Skeletal muscle satellite cell (primary cell): ENCODE data around the gene BATF.

Experiments
- H3K27me3 ChIP-seq: 2 replicates; pipeline ENCODE4 v1.7.0; 2013; ENCODE audit warnings: low read length; ENCODE audit not compliant: control insufficient read depth, insufficient read depth
- H3K36me3 ChIP-seq: 2 replicates; pipeline ENCODE4 v1.7.0; 2013; ENCODE audit warnings: mild to moderate bottlenecking, control low read depth, low read length; ENCODE audit not compliant: insufficient read depth
- H3K4me1 ChIP-seq: 2 replicates; pipeline ENCODE4 v1.7.0; 2013; ENCODE audit warnings: low read length; ENCODE audit not compliant: control insufficient read depth, insufficient read depth
- H3K4me2 ChIP-seq: 2 replicates; pipeline ENCODE4 v1.7.0; 2013; ENCODE audit warnings: mild to moderate bottlenecking, low read length
- H3K4me3 ChIP-seq: 2 replicates; pipeline ENCODE4 v1.7.0; 2013; ENCODE audit warnings: low read length
- H3K9ac ChIP-seq: 2 replicates; pipeline ENCODE4 v1.7.0; 2013; ENCODE audit warnings: mild to moderate bottlenecking, low read depth, low read length, moderate library complexity
- H3K9me3 ChIP-seq: replicated peaks from 2 replicates; pipeline ENCODE4 v1.7.0; 2013; ENCODE audit warnings: mild to moderate bottlenecking, control low read depth, low read length

Gene BATF

DNA sequence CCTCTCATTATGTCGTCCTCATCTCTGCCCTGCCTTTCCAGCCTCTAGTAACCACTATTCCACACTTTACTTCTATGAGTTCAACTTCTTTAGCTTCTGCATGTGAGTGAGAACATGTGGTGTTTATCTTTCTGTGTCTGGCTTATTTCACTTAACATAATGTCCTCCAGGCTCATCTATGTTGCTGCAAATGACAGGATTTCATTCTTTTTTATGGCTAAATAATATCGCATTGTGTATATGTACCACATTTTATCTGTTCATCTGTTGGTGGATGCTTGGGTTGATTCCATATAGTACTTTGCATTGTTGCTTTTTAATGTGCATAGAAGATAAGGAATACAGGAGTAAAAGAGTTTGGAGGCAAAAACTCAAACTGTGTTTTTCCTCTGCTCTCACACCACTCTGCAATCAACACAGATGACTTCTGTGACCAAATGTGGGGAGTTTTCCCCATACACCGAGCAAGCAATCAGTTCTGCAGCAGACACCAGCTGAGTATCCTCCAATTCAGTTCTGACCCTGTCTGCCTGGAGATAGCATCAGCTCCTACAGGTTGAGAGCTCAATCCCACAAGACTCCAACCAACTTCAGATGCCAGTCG is 31.6 kb downstream of the BATF start:
- Histone ChIP-seq H3K4me1 (peaks cover 8% of the 10 kb centered on the region), H3K4me2 (no peak overlapping the region), H3K9me3 (no peaks in the 10 kb centered on the region)

GRCh38 chr14:75554482-75554881 is 32.2 kb downstream of the BATF start:
- peaks cover 12% of the 10 kb centered on the region for H3K4me1 ChIP-seq
- no peaks in the 10 kb centered on the region for H3K36me3 ChIP-seq
- H3K4me2 ChIP-seq = no peak overlapping the region
- H3K4me3 ChIP-seq = no peak overlapping the region
- H3K9me3 ChIP-seq = no peaks in the 10 kb centered on the region
- no peak overlapping the region for H3K9ac ChIP-seq
- no peaks in the 10 kb centered on the region for H3K27me3 ChIP-seq

More for the DNA sequence above, 31.6 kb downstream of the BATF start:
- no peaks in the 10 kb centered on the region for H3K36me3 ChIP-seq
- H3K27me3 ChIP-seq = no peaks in the 10 kb centered on the region
- no peak overlapping the region for H3K9ac ChIP-seq
- no peak overlapping the region for H3K4me3 ChIP-seq

- H3K36me3 ChIP-seq = no peaks in the 10 kb centered on the region
- peaks cover 31% of the 10 kb centered on the region for H3K4me1 ChIP-seq
Measured at GRCh38 chr14:75558440-75558839, 36.2 kb downstream of the BATF start.

DNA sequence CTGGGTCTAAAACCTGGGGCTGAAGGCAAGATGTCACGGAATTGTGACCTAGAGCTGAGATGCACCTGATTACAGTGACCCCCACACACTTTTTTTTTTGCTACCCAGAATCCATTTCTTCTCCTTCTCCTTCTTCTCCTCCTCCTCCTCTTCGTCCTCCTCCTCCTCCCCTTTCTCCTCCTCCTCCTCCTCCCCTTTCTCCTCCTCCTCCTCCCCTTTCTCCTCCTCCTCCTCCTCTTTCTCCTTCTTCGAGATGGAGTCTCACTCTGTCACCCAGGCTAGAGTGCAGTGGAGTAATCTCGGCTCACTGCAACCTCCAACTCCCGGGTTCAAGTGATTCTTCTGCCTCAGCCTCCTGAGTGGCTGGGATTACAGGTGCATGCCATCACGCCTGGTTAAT is 36.8 kb downstream of the BATF start:
- H3K9ac ChIP-seq = no peak overlapping the region
- no peak overlapping the region for H3K4me2 ChIP-seq
- no peak overlapping the region for H3K4me3 ChIP-seq
- H3K9me3 ChIP-seq = no peaks in the 10 kb centered on the region
- H3K4me1 ChIP-seq = peaks cover 31% of the 10 kb centered on the region
- peaks cover 2% of the 10 kb centered on the region for H3K27me3 ChIP-seq
- H3K36me3 ChIP-seq = no peaks in the 10 kb centered on the region

More at GRCh38 chr14:75558440-75558839, 36.2 kb downstream of the BATF start:
- Histone ChIP-seq H3K4me3 (no peak overlapping the region), H3K4me2 (no peak overlapping the region), H3K9ac (no peak overlapping the region), H3K27me3 (no peaks in the 10 kb centered on the region), H3K9me3 (no peaks in the 10 kb centered on the region)

- Histone ChIP-seq H3K4me1 (peaks cover 25% of the 10 kb centered on the region), H3K9ac (peak overlapping the region; percentile 20), H3K9me3 (no peaks in the 10 kb centered on the region), H3K36me3 (no peaks in the 10 kb centered on the region), H3K4me2 (no peak overlapping the region), H3K4me3 (no peak overlapping the region), H3K27me3 (peaks cover 3% of the 10 kb centered on the region)
Measured at GRCh38 chr14:75559451-75560222, 37.4 kb downstream of the BATF start.

GRCh38 chr14:75561013-75561432 is 38.8 kb downstream of the BATF start:
- Histone ChIP-seq H3K4me3 (no peak overlapping the region), H3K36me3 (no peaks in the 10 kb centered on the region), H3K9me3 (no peaks in the 10 kb centered on the region), H3K9ac (no peak overlapping the region), H3K4me2 (no peak overlapping the region), H3K27me3 (peaks cover 9% of the 10 kb centered on the region), H3K4me1 (peaks cover 23% of the 10 kb centered on the region)

GRCh38 chr14:75562089-75562488 is 39.8 kb downstream of the BATF start:
- Histone ChIP-seq H3K9me3 (no peaks in the 10 kb centered on the region), H3K36me3 (no peaks in the 10 kb centered on the region), H3K27me3 (peaks cover 17% of the 10 kb centered on the region), H3K9ac (no peak overlapping the region), H3K4me2 (no peak overlapping the region), H3K4me1 (peaks cover 23% of the 10 kb centered on the region), H3K4me3 (no peak overlapping the region)

DNA sequence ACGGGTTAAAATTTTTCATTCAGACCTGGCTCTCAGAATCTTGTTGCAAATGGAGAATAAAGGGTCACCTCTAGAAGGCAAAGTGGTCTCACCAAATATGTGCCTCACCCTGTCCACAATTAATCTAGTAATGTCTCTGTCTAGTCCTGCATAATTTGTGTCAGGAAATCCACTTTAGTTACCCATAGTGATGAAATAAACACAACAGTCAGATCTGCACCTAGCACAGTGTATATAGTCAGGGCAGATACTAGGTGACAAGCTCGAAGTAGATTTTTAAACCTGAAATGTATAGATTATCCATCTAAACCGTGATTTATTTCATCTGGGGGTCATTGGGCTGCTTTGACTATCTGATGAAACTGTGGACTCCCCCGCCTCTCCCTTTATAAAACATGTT is 40.2 kb downstream of the BATF start:
- no peak overlapping the region for H3K9ac ChIP-seq
- H3K9me3 ChIP-seq = no peaks in the 10 kb centered on the region
- no peak overlapping the region for H3K4me2 ChIP-seq
- H3K4me1 ChIP-seq = peaks cover 23% of the 10 kb centered on the region
- no peaks in the 10 kb centered on the region for H3K36me3 ChIP-seq
- H3K27me3 ChIP-seq = peaks cover 17% of the 10 kb centered on the region
- no peak overlapping the region for H3K4me3 ChIP-seq

- Histone ChIP-seq H3K4me3 (no peak overlapping the region), H3K4me2 (no peak overlapping the region), H3K36me3 (no peaks in the 10 kb centered on the region), H3K9me3 (no peaks in the 10 kb centered on the region), H3K4me1 (peaks cover 23% of the 10 kb centered on the region), H3K27me3 (peaks cover 30% of the 10 kb centered on the region), H3K9ac (no peak overlapping the region)
Measured at GRCh38 chr14:75563931-75564330, 41.7 kb downstream of the BATF start.

DNA sequence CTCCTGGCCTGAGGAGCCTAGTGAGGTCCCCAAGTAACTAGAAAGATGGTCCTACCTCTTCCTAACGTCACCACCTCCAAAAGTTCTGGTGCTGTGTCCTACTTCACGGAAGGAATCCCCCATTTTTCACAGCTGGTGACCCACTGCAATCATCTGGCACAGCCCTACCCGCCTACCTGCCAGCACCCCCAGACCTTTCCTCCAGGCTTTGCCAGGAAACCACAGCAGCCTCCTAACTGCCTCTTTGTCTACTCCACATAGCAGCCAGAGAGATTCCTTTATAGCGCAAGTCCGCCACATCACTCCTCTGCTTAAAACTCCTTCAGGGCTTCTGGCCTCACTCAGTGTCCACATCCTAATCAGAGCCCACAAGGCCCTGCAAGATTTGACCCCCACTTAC is 42.8 kb downstream of the BATF start:
- peaks cover 30% of the 10 kb centered on the region for H3K27me3 ChIP-seq
- no peaks in the 10 kb centered on the region for H3K9me3 ChIP-seq
- H3K36me3 ChIP-seq = no peaks in the 10 kb centered on the region
- H3K4me1 ChIP-seq = peaks cover 14% of the 10 kb centered on the region
- no peak overlapping the region for H3K4me2 ChIP-seq
- no peak overlapping the region for H3K9ac ChIP-seq
- H3K4me3 ChIP-seq = no peak overlapping the region

GRCh38 chr14:75566321-75566720 is 44.1 kb downstream of the BATF start:
- Histone ChIP-seq H3K4me2 (no peak overlapping the region), H3K9ac (no peak overlapping the region), H3K4me3 (no peak overlapping the region), H3K27me3 (peaks cover 35% of the 10 kb centered on the region), H3K9me3 (no peaks in the 10 kb centered on the region), H3K4me1 (peaks cover 5% of the 10 kb centered on the region), H3K36me3 (no peaks in the 10 kb centered on the region)

DNA sequence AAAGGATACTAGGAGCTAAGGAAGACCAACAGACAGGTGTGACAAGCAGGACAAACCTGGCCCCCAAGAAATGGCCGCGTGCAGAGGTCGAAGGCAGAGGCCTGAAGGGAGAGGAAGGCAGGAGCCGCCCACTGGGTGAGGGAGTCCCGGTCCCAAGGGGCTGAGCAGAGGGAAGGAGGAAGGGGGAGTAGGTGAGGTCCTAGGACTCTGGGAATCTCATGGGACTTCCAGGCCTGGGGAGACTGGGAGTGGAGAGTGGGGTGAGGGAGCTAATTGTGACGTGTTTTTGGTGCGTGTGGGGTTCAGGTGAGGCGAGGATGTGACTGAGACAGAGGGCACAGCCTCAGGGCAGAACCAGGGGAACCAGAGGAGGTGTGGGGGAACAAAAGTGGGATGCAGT is 44.5 kb downstream of the BATF start:
- Histone ChIP-seq H3K9me3 (no peaks in the 10 kb centered on the region), H3K36me3 (no peaks in the 10 kb centered on the region), H3K4me1 (peaks cover 5% of the 10 kb centered on the region), H3K9ac (no peak overlapping the region), H3K4me2 (no peak overlapping the region), H3K27me3 (peaks cover 38% of the 10 kb centered on the region), H3K4me3 (no peak overlapping the region)
